ENCODE data around the gene MNDA.
"Not testable (repeated sequence)": the region's sequence is repeated elsewhere in the genome, so short reads cannot be mapped to it uniquely, and the experiment has no call there.

The MNDA gene

GRCh38 chr1:158838660-158839059, 7.5 kb downstream of the MNDA start:
- DNase-seq (ENCODE audit: low spot score): no peak

DNA sequence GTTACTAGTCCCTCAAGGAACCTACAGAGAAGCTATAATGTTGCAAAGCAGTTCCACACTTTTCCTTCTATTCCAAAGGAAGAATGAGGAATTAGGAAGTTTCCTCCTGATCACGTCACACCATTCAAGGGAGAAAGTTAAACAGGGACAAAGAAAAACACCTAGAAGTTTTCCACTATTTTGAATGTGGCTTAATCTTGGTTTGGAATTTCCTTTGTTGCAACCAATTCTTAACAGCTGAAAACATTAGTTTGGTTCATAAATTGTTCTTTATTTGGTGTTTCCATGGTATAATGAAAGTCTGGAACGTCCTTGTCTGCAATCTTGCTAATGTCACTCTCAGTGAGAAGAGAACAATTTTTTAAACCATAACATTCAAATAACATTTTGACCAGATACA, 8.4 kb downstream of the MNDA start:
- no peak for DNase-seq (ENCODE audit: low spot score)

- no peak for DNase-seq (ENCODE audit: low spot score)
Observed at GRCh38 chr1:158840236-158840635, 9.1 kb downstream of the MNDA start.

DNA sequence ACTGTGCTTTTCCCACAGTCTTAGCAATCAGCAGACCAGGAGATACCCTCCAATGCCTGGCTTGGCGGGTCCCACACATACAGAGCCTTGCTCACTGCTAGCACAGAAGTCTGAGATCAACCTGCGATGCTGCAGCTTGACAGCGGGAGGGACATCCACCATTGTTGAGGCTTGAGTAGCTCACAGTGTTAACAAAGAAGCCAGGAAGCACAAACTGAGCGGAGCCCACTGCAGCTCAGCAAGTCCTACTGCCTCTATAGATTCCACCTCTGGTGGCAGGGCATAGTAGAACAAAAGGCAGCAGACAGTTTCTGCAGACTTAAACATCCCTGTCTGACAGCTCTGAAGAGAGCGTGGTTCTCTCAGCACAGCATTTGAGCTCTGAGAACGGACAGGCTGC, 33.4 kb downstream of the MNDA start:
- DNase-seq (ENCODE audit: low spot score): no peak

GRCh38 chr1:158870438-158870837, 39.3 kb downstream of the MNDA start:
- DNase-seq (ENCODE audit: low spot score): not testable (repeated sequence)

DNA sequence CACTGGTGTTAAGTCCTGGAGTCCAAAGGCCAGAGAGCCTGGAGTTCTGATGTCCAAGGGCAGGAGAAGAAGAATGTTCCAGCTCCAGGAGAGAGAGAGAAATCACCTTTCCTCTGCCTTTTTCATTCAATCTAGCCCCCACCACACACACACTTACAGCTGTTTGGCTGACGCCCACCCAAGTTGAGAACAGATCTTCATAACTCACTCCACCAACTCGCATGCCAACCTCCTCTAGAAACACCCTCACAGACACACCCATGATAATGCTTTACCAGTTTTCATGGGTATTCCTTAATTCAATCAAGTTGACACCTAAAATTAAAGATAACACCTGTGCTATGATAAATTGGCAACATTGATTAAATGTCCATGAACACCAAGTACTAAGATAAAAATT, 42.0 kb downstream of the MNDA start:
- no peak for DNase-seq (ENCODE audit: low spot score)

DNA sequence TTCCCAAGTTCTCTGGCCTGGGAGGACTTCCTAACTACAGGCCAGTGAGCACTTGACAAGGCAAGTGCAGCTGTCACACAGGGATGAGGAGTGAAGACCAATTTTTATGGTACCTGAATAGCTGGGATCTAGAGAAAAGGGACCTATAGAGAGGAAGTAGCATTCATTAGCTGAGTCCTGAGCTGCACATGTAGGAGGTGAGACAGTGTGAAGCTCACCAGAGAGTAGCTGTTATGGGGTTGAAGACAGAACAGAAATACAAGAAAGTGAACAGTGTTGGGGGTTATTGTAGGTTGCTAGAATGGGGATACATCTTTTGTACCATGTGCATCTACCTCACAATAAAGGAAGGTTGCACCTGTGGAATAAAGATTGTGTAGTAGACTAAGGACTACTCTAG, 62.5 kb downstream of the MNDA start:
- no peak for DNase-seq (ENCODE audit: low spot score)

DNA sequence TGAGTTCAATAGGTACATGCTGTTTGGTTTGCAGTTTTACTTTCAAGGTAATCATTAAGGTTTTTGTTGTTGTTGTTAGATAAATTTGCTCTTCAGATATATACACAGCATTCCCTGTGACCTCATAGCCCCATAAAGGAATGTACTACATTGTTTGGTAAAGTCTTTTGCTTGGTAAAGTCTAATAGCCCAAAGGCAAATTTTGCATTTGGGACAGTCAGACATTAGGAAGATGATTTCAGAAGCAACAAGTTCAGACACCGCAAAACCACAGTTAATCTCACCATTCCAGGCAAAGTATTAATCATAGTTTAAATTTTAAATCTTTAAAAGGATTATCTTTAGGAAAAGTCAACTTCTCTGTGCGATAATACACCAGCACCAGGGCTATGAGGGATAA, 67.6 kb downstream of the MNDA start:
- no peak for DNase-seq (ENCODE audit: low spot score)
